Suprapubic skin (tissue), 4 donors: Measurements from ENCODE around the gene LRMDA. TPM values are rescaled to one million over a fixed set of nuclear protein-coding genes. Genes with fewer than 3 reads are reported as not detected.

Experiments used
- DNase-seq, 2 donors: peaks; one replicate each; pipeline ENCODE4 v3.0.0-alpha.2; 2019; ENCODE audit warnings: low spot score in 2 of 2
- H3K27ac ChIP-seq: fragments of 200-600 bp; sonication (generic); one replicate; pipeline ENCODE4 v1.5.1; 2019
- H3K27me3 ChIP-seq: fragments of 200-600 bp; sonication (generic); one replicate; pipeline ENCODE4 v1.5.1; 2019
- H3K36me3 ChIP-seq: fragments of 200-600 bp; sonication (generic); one replicate; pipeline ENCODE4 v1.5.1; 2019
- H3K4me1 ChIP-seq: fragments of 200-600 bp; sonication (generic); one replicate; pipeline ENCODE4 v1.5.1; 2019
- H3K4me3 ChIP-seq: fragments of 200-600 bp; sonication (generic); one replicate; pipeline ENCODE4 v1.5.1; 2019; ENCODE audit warnings: mild to moderate bottlenecking
- H3K9me3 ChIP-seq: fragments of 200-600 bp; sonication (generic); one replicate; pipeline ENCODE4 v1.5.1; 2019
- CTCF ChIP-seq, 2 donors: fragments of 200-600 bp in 1 of 2; fragments of 450-650 bp in 1 of 2; sonication (generic) in 1 of 2; IDR thresholded peaks; one replicate each; pipeline ENCODE4 v1.5.1; 2016 to 2019; ENCODE audit warnings: antibody characterized with exemption in 2 of 2, mild to moderate bottlenecking in 1 of 2, moderate library complexity in 1 of 2
- EP300 ChIP-seq: sonication (generic); formaldehyde crosslinking; IDR thresholded peaks from one replicate; pipeline ENCODE4 v1.6.1; 2017; ENCODE audit warnings: antibody characterized with exemption
- POLR2A ChIP-seq, 2 donors: fragments of 450-650 bp; IDR thresholded peaks; one replicate each; pipeline ENCODE4 v1.6.1; 2017; ENCODE audit warnings: antibody characterized with exemption in 2 of 2, mild to moderate bottlenecking in 2 of 2, moderate library complexity in 2 of 2
- POLR2AphosphoS5 ChIP-seq, 3 donors: sonication (generic); formaldehyde crosslinking; IDR thresholded peaks; one replicate each; pipeline ENCODE4 v1.6.1; 2017; ENCODE audit warnings: antibody characterized with exemption in 3 of 3
- WGBS: methylation state at CpG from one replicate; pipeline ENCODE4 v1.1.5; 2018; 5-methylcytosine and 5-hydroxymethylcytosine counted together
- total RNA-seq, 4 donors: library from RNA; depleted of rRNA; stranded (reverse); fragments of >200 nt; gene quantifications; one replicate each; pipeline ENCODE4 v1.1.0, GENCODE V29; 2016

Gene LRMDA
- total RNA-seq, 4 donors from 2014 or later, result 0.10 to 2.9 (median 1.9) TPM; not detected in 1

- 47% methylated on average over 4 of the region's 4 CpGs for WGBS
- no peak overlapping the region for H3K4me3 ChIP-seq
These were observed 545.7 kb downstream of the LRMDA start for GRCh38 chr10:75977139-75977538.

GRCh38 chr10:75978213-75978612 lies 546.8 kb downstream of the LRMDA start:
- no peak for TF ChIP-seq POLR2AphosphoS5 (IDR thresholded peaks at IDR 0.05)
- Histone ChIP-seq H3K9me3 (no peaks in the 10 kb centered on the region), H3K4me1 (no peaks in the 10 kb centered on the region), H3K4me3 (no peak overlapping the region), H3K27ac (no peak overlapping the region), H3K27me3 (no peaks in the 10 kb centered on the region), H3K36me3 (no peaks in the 10 kb centered on the region)
- DNase-seq, result no peak
- 39% methylated on average over 4 of the region's 4 CpGs for WGBS

More at GRCh38 chr10:75977139-75977538, 545.7 kb downstream of the LRMDA start:
- DNase-seq, result no peak
- TF ChIP-seq CTCF (IDR thresholded peaks at IDR 0.05), result no peak
- no peak for TF ChIP-seq POLR2AphosphoS5 (IDR thresholded peaks at IDR 0.05)
- no peak for TF ChIP-seq POLR2A (IDR thresholded peaks at IDR 0.05)
- TF ChIP-seq EP300, result no peak
- Histone ChIP-seq H3K27ac (no peak overlapping the region), H3K36me3 (no peaks in the 10 kb centered on the region), H3K4me1 (peaks cover 8% of the 10 kb centered on the region), H3K27me3 (no peaks in the 10 kb centered on the region), H3K9me3 (no peaks in the 10 kb centered on the region)

GRCh38 chr10:75980419-75981002 lies 549.1 kb downstream of the LRMDA start:
- no peaks in the 10 kb centered on the region for H3K9me3 ChIP-seq
- no peak for TF ChIP-seq POLR2A (IDR thresholded peaks at IDR 0.05)
- no peak for TF ChIP-seq CTCF (IDR thresholded peaks at IDR 0.05)
- no peaks in the 10 kb centered on the region for H3K36me3 ChIP-seq
- no peaks in the 10 kb centered on the region for H3K4me1 ChIP-seq
- H3K27ac ChIP-seq, result no peak overlapping the region
- WGBS, result 84% methylated on average over 6 of the region's 6 CpGs
- H3K27me3 ChIP-seq, result no peaks in the 10 kb centered on the region
- DNase-seq, result no peak
- H3K4me3 ChIP-seq, result no peak overlapping the region

- H3K9me3 ChIP-seq, result no peaks in the 10 kb centered on the region
- DNase-seq, result peak in 1 of 2 donors; percentile 77
- no peaks in the 10 kb centered on the region for H3K36me3 ChIP-seq
- H3K4me3 ChIP-seq, result no peak overlapping the region
- WGBS, result 69% methylated on average over 5 of the region's 5 CpGs
- no peak overlapping the region for H3K27ac ChIP-seq
- no peaks in the 10 kb centered on the region for H3K27me3 ChIP-seq
- no peaks in the 10 kb centered on the region for H3K4me1 ChIP-seq
- TF ChIP-seq POLR2A (IDR thresholded peaks at IDR 0.05), result no peak
- TF ChIP-seq CTCF (IDR thresholded peaks at IDR 0.05), result no peak
- no peak for TF ChIP-seq POLR2AphosphoS5 (IDR thresholded peaks at IDR 0.05)
- TF ChIP-seq EP300, result no peak
These were observed 551.4 kb downstream of the LRMDA start for GRCh38 chr10:75982611-75983369.

- no peak overlapping the region for H3K27ac ChIP-seq
- no peaks in the 10 kb centered on the region for H3K27me3 ChIP-seq
- no peaks in the 10 kb centered on the region for H3K36me3 ChIP-seq
- no peaks in the 10 kb centered on the region for H3K4me1 ChIP-seq
- no peak for DNase-seq
- H3K4me3 ChIP-seq, result no peak overlapping the region
- no peaks in the 10 kb centered on the region for H3K9me3 ChIP-seq
- WGBS, result 85% methylated on average over 4 of the region's 7 CpGs
- TF ChIP-seq POLR2AphosphoS5 (IDR thresholded peaks at IDR 0.05) (no peak), EP300 (no peak), POLR2A (IDR thresholded peaks at IDR 0.05) (no peak), CTCF (IDR thresholded peaks at IDR 0.05) (no peak)
These were observed 552.6 kb downstream of the LRMDA start for GRCh38 chr10:75984067-75984466.
